C4-2B (cell line): ENCODE measurements around the gene LARP4B.

Experiments
- CTCF ChIP-seq: fragments of 450-650 bp; conservative IDR thresholded peaks from 2 replicates; pipeline ENCODE4 v1.5.1; 2017; ENCODE audit warnings: mild to moderate bottlenecking
- ZFX ChIP-seq: fragments of 450-650 bp; IDR thresholded peaks from 2 replicates; pipeline ENCODE4 v1.6.1; 2017

GRCh38 chr10:944034-944831 lies 12.7 kb upstream of the LARP4B start:
- TF ChIP-seq CTCF, result no peak
- no peak for TF ChIP-seq ZFX
